Liver (tissue), 9 donors: Measurements from ENCODE around the gene TBC1D21. TPM values are rescaled to one million over a fixed set of nuclear protein-coding genes. Genes with fewer than 3 reads are reported as not detected.

Experiments used
- DNase-seq: peaks from one replicate; pipeline ENCODE4 v3.0.0-alpha.2; 2017; ENCODE audit warnings: low spot score
- H3K27ac ChIP-seq, 2 donors: one replicate each; pipeline ENCODE4 v1.7.0; 2013; ENCODE audit warnings: inconsistent platforms in 2 of 2, low read length in 2 of 2, control low read depth in 1 of 2, low read depth in 1 of 2, mild to moderate bottlenecking in 1 of 2
- H3K27me3 ChIP-seq, 4 donors: one replicate each; pipeline versions ENCODE4 v1.6.1 to v1.7.0; 2013; ENCODE audit warnings: low read length in 3 of 4, inconsistent platforms in 1 of 4, mild to moderate bottlenecking in 1 of 4, moderate library complexity in 1 of 4; ENCODE audit not compliant: control insufficient read depth in 4 of 4, insufficient read depth in 4 of 4
- H3K36me3 ChIP-seq, 4 donors: one replicate each; pipeline versions ENCODE4 v1.6.1 to v1.7.0; 2013; ENCODE audit warnings: low read length in 3 of 4, mild to moderate bottlenecking in 3 of 4, low read depth in 1 of 4, moderate library complexity in 1 of 4; ENCODE audit not compliant: control insufficient read depth in 4 of 4, insufficient read depth in 3 of 4
- H3K4me1 ChIP-seq, 4 donors: one replicate each; pipeline versions ENCODE4 v1.6.1 to v1.7.0; 2013; ENCODE audit warnings: low read length in 3 of 4, mild to moderate bottlenecking in 3 of 4, moderate library complexity in 1 of 4; ENCODE audit not compliant: control insufficient read depth in 4 of 4, insufficient read depth in 4 of 4
- H3K4me3 ChIP-seq, 3 donors: one replicate each; pipeline versions ENCODE4 v1.6.1 to v1.7.0; 2013; ENCODE audit warnings: low read length in 3 of 3, control low read depth in 1 of 3, low read depth in 1 of 3, mild to moderate bottlenecking in 1 of 3
- H3K9ac ChIP-seq, 2 donors: one replicate each; pipeline ENCODE4 v1.7.0; 2013; ENCODE audit warnings: low read length in 2 of 2, mild to moderate bottlenecking in 2 of 2, moderate library complexity in 2 of 2, control low read depth in 1 of 2, low read depth in 1 of 2
- H3K9me3 ChIP-seq, 4 donors: one replicate each; pipeline versions ENCODE4 v1.6.1 to v1.7.0; 2013; ENCODE audit warnings: low read length in 3 of 4; ENCODE audit not compliant: control insufficient read depth in 4 of 4
- CTCF ChIP-seq: fragments of 150-350 bp; IDR thresholded peaks from 2 replicates; pipeline ENCODE4 v1.5.1; 2017; ENCODE audit warnings: improper control_type of control experiment, low read depth, low read length; ENCODE audit not compliant: missing input control
- EGR1 ChIP-seq, 2 donors: IDR thresholded peaks; 2 replicates each; pipeline ENCODE4 v1.6.1; 2016 to 2018; ENCODE audit warnings: antibody characterized with exemption in 2 of 2, low read depth in 2 of 2
- FOXA1 ChIP-seq: IDR thresholded peaks from 2 replicates; pipeline ENCODE4 v1.6.1; 2016; ENCODE audit warnings: antibody characterized with exemption
- FOXA2 ChIP-seq: IDR thresholded peaks from 2 replicates; pipeline ENCODE4 v1.6.1; 2016; ENCODE audit warnings: antibody characterized with exemption
- GABPA ChIP-seq, 2 donors: IDR thresholded peaks in 1 of 2; conservative IDR thresholded peaks in 1 of 2; 2 replicates each; pipeline ENCODE4 v1.6.1; 2016; ENCODE audit warnings: antibody characterized with exemption in 2 of 2, mild to moderate bottlenecking in 1 of 2, moderate library complexity in 1 of 2
- HNF4A ChIP-seq, 2 donors: conservative IDR thresholded peaks; 2 replicates each; pipeline ENCODE4 v1.6.1; 2016; ENCODE audit warnings: antibody characterized with exemption in 2 of 2, mild to moderate bottlenecking in 2 of 2
- HNF4G ChIP-seq: IDR thresholded peaks from 2 replicates; pipeline ENCODE4 v1.6.1; 2016; ENCODE audit warnings: antibody characterized with exemption
- JUND ChIP-seq, 2 donors: IDR thresholded peaks; 2 replicates each; pipeline ENCODE4 v1.6.1; 2016; ENCODE audit warnings: antibody characterized with exemption in 2 of 2
- MAX ChIP-seq: IDR thresholded peaks from 2 replicates; pipeline ENCODE4 v1.6.1; 2016; ENCODE audit warnings: antibody characterized with exemption
- NR2F2 ChIP-seq: IDR thresholded peaks from 2 replicates; pipeline ENCODE4 v1.6.1; 2016; ENCODE audit warnings: antibody characterized with exemption
- RAD21 ChIP-seq, 2 donors: IDR thresholded peaks; 2 replicates each; pipeline ENCODE4 v1.6.1; 2016; ENCODE audit warnings: antibody characterized with exemption in 2 of 2, mild to moderate bottlenecking in 2 of 2
- RXRA ChIP-seq, 2 donors: IDR thresholded peaks; 2 replicates each; pipeline ENCODE4 v1.6.1; 2017 to 2018; ENCODE audit warnings: antibody characterized with exemption in 2 of 2, mild to moderate bottlenecking in 1 of 2
- TAF1 ChIP-seq: conservative IDR thresholded peaks from 2 replicates; pipeline ENCODE4 v1.6.1; 2016; ENCODE audit warnings: antibody characterized with exemption, mild to moderate bottlenecking
- YY1 ChIP-seq: IDR thresholded peaks from 2 replicates; pipeline ENCODE4 v1.6.1; 2016; ENCODE audit warnings: antibody characterized with exemption, mild to moderate bottlenecking
- ZBTB33 ChIP-seq: IDR thresholded peaks from 2 replicates; pipeline ENCODE4 v1.6.1; 2016; ENCODE audit warnings: antibody characterized with exemption
- WGBS: extraction: QIAGEN DNeasy Blood & Tissue Kit; methylation state at CpG from one replicate; pipeline ENCODE4 v1.1.7; 2013; 5-methylcytosine and 5-hydroxymethylcytosine counted together
- polyA plus RNA-seq, 2 donors: library from polyadenylated mRNA; stranded (reverse) in 1 of 2; unstranded in 1 of 2; fragments of 200-250 nt in 1 of 2; fragments of >200 nt in 1 of 2; fragmentation: Nextera tagmentation in 1 of 2; extraction: Ambion mirVana in 1 of 2; gene quantifications; one replicate each; pipeline versions ENCODE4 v1.2.1 to v1.2.3, GENCODE V29; 2013 to 2015
- total RNA-seq, 2 donors: library from RNA; depleted of rRNA; stranded (reverse); fragments of >200 nt; gene quantifications; one replicate each; pipeline ENCODE4 v1.2.3, GENCODE V29; 2014
- TF ChIP-seq, protein P1 (sequence below): IDR thresholded peaks from 2 replicates; pipeline ENCODE4 v1.6.1; 2016; ENCODE audit warnings: antibody characterized with exemption, mild to moderate bottlenecking
- donor health status: healthy.
- donor health status: healthy.
- donor health status: healthy.
- donor health status: healthy.
- donor health status: healthy.

TBC1D21 gene
- total and polyA plus RNA-seq, 4 donors = not detected

GRCh38 chr15:73882761-73883419 lies 9.5 kb downstream of the TBC1D21 start:
- no peak overlapping the region for H3K4me3 ChIP-seq

More at GRCh38 chr15:73882761-73883419, 9.5 kb downstream of the TBC1D21 start:
- H3K9me3 ChIP-seq = peaks cover 0 to under 1% (median under 1%) of the 10 kb centered on the region in 4 donors
- no peak overlapping the region for H3K27ac ChIP-seq
- H3K4me1 ChIP-seq = no peaks in the 10 kb centered on the region
- peaks cover 0 to 2% (median under 1%) of the 10 kb centered on the region in 4 donors for H3K27me3 ChIP-seq
- no peak for DNase-seq
- 83% methylated on average over 10 of the region's 10 CpGs for WGBS
- no peak overlapping the region for H3K9ac ChIP-seq
- H3K36me3 ChIP-seq = no peaks in the 10 kb centered on the region
- TF ChIP-seq FOXA1 (no peak), HNF4G (no peak), TAF1 (no peak), JUND (IDR thresholded peaks at IDR 0.05) (no peak), RXRA (IDR thresholded peaks at IDR 0.05) (no peak), YY1 (no peak), CTCF (no peak), EGR1 (IDR thresholded peaks at IDR 0.05; ENCODE audit: low read depth in 2 of 2) (no peak), ZBTB33 (no peak), HNF4A (conservative IDR thresholded peaks at IDR 0.05) (no peak), FOXA2 (no peak), MAX (no peak), GABPA (IDR thresholded peaks at IDR 0.05 in 1 of 2, conservative IDR thresholded peaks at IDR 0.05 in 1 of 2) (no peak), NR2F2 (no peak), RAD21 (IDR thresholded peaks at IDR 0.05) (no peak)
- TF ChIP-seq, protein P1, sequence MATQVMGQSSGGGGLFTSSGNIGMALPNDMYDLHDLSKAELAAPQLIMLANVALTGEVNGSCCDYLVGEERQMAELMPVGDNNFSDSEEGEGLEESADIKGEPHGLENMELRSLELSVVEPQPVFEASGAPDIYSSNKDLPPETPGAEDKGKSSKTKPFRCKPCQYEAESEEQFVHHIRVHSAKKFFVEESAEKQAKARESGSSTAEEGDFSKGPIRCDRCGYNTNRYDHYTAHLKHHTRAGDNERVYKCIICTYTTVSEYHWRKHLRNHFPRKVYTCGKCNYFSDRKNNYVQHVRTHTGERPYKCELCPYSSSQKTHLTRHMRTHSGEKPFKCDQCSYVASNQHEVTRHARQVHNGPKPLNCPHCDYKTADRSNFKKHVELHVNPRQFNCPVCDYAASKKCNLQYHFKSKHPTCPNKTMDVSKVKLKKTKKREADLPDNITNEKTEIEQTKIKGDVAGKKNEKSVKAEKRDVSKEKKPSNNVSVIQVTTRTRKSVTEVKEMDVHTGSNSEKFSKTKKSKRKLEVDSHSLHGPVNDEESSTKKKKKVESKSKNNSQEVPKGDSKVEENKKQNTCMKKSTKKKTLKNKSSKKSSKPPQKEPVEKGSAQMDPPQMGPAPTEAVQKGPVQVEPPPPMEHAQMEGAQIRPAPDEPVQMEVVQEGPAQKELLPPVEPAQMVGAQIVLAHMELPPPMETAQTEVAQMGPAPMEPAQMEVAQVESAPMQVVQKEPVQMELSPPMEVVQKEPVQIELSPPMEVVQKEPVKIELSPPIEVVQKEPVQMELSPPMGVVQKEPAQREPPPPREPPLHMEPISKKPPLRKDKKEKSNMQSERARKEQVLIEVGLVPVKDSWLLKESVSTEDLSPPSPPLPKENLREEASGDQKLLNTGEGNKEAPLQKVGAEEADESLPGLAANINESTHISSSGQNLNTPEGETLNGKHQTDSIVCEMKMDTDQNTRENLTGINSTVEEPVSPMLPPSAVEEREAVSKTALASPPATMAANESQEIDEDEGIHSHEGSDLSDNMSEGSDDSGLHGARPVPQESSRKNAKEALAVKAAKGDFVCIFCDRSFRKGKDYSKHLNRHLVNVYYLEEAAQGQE = no peak
